Measurements from ENCODE around the gene DST. TPM values are rescaled to one million over a fixed set of nuclear protein-coding genes. Genes with fewer than 3 reads are reported as not detected.

The DST gene
- total RNA-seq, 1 experiment from 2014 or later = 144 TPM

GRCh38 chr6:56684342-56685101, 41.8 kb upstream of the DST start:
- no peak overlapping the region for H2AFZ ChIP-seq (ENCODE audit: low read depth, low read length, poor library complexity, severe bottlenecking)
- H3K27me3 ChIP-seq (ENCODE audit: insufficient read depth, low read length) = no peaks in the 10 kb centered on the region
- ChIA-PET RAD21 (ENCODE audit: low non-redundant PET in 1 of 2, low total read pairs in 2 of 2, uncharacterized antibody in 2 of 2, unreplicated experiment in 2 of 2) (no interaction called here), POLR2A (no interaction called here), CTCF (interaction anchor here (2.1 kb wide), 1 partner anchor 15 kb away, joined by 6 read pairs; no protein-coding TSS in a partner anchor)
- peaks cover 13% of the 10 kb centered on the region; the same call in 1 of the 2 replicates for H3K79me2 ChIP-seq (ENCODE audit: insufficient read depth, low read length)
- no peak overlapping the region for H3K27ac ChIP-seq (ENCODE audit: low read depth, low read length)
- H3K4me2 ChIP-seq (ENCODE audit: low read length) = no peak overlapping the region
- H3K4me1 ChIP-seq (ENCODE audit: control insufficient read depth in 1 of 2, insufficient read depth in 2 of 2, low read length in 2 of 2) = peaks cover 13 to 21% of the 10 kb centered on the region in 2 experiments
- no peaks in the 10 kb centered on the region for H3K9me3 ChIP-seq (ENCODE audit: control insufficient read depth in 1 of 2, insufficient read depth in 1 of 2, low read depth in 1 of 2, low read length in 2 of 2)
- H3K9ac ChIP-seq (ENCODE audit: low read length) = no peak overlapping the region
- intact Hi-C loops (cut with micrococcal nuclease) = no loop called here
- TF ChIP-seq CEBPB (IDR thresholded peaks at IDR 0.05; ENCODE audit: low read depth) (no peak), EZH2phosphoT487 (IDR thresholded peaks at IDR 0.05; ENCODE audit: borderline replicate concordance) (no peak), SP1 (IDR thresholded peaks at IDR 0.05; ENCODE audit: low read depth) (no peak), JUND (IDR thresholded peaks at IDR 0.05) (no peak), POLR2AphosphoS5 (IDR thresholded peaks at IDR 0.05; ENCODE audit: low read depth, low read length) (no peak), CTCF (IDR thresholded peaks at IDR 0.05 in 2 of 3, conservative IDR thresholded peaks at IDR 0.05 in 1 of 3; ENCODE audit: borderline replicate concordance in 1 of 3, insufficient read depth in 1 of 3, low read depth in 2 of 3, low read length in 2 of 3) (no peak), EGR1 (IDR thresholded peaks at IDR 0.05; ENCODE audit: low read depth) (no peak), ELF1 (IDR thresholded peaks at IDR 0.05; ENCODE audit: borderline replicate concordance, low read depth) (no peak), TCF7L2 (IDR thresholded peaks at IDR 0.05; ENCODE audit: borderline replicate concordance, extremely low read depth, insufficient read depth, insufficient read length) (no peak), SRF (IDR thresholded peaks at IDR 0.05; ENCODE audit: low read depth) (no peak), ZBTB33 (IDR thresholded peaks at IDR 0.05; ENCODE audit: extremely low read depth, insufficient replicate concordance, low read length) (no peak), SIN3A (IDR thresholded peaks at IDR 0.05; ENCODE audit: low read depth) (no peak), FOSL1 (IDR thresholded peaks at IDR 0.05; ENCODE audit: low read depth) (no peak), REST (IDR thresholded peaks at IDR 0.05; ENCODE audit: low read depth) (no peak)
- H3K4me3 ChIP-seq (replicated peaks in 1 of 2; ENCODE audit: low read depth in 1 of 2, low read length in 2 of 2) = no peak overlapping the region
- H4K20me1 ChIP-seq (ENCODE audit: insufficient read depth) = no peaks in the 10 kb centered on the region
- no peaks in the 10 kb centered on the region for H3K36me3 ChIP-seq (ENCODE audit: control insufficient read depth in 1 of 2, insufficient read depth in 2 of 2, low read length in 2 of 2)
- BruUV-seq (replicated peaks) = no TSS peak
- H3K9me2 ChIP-seq (ENCODE audit: insufficient read depth) = no peaks in the 10 kb centered on the region
- no peak for ATAC-seq
- no peak for DNase-seq (ENCODE audit: low read depth, low spot score)
